Uterus (tissue), 2 donors: ENCODE data around the gene TIGD2.

Experiments
- CTCF ChIP-seq, 4 experiments: fragments of 200-600 bp in 2 of 4; fragments of 450-650 bp in 2 of 4; sonication (generic) in 2 of 4; IDR thresholded peaks; one replicate each; pipeline ENCODE4 v1.5.1; 2016 to 2019; ENCODE audit warnings: antibody characterized with exemption in 4 of 4, mild to moderate bottlenecking in 2 of 4, moderate library complexity in 1 of 4
- POLR2A ChIP-seq, 2 donors: fragments of 450-650 bp; IDR thresholded peaks; one replicate each; pipeline ENCODE4 v1.6.1; 2016; ENCODE audit warnings: antibody characterized with exemption in 2 of 2, mild to moderate bottlenecking in 1 of 2, moderate library complexity in 1 of 2

- no peak for TF ChIP-seq CTCF (IDR thresholded peaks at IDR 0.05)
- no peak for TF ChIP-seq POLR2A (IDR thresholded peaks at IDR 0.05)
These were observed 41.3 kb upstream of the TIGD2 start for GRCh38 chr4:89070041-89070440.
